ENCODE measurements around the gene AKNAD1. TPM values are rescaled to one million over a fixed set of nuclear protein-coding genes. Genes with fewer than 3 reads are reported as not detected.
"Not testable (repeated sequence)": the region's sequence is repeated elsewhere in the genome, so short reads cannot be mapped to it uniquely, and the experiment has no call there.

Gene AKNAD1
- total and polyA plus RNA-seq, 7 donors: 0.28 to 2.4 (median 1.5) TPM; not detected in 3

- H3K36me3 ChIP-seq: peaks cover 8 to 79% (median 27%) of the 10 kb centered on the region in 4 donors
- TF ChIP-seq, protein P1, sequence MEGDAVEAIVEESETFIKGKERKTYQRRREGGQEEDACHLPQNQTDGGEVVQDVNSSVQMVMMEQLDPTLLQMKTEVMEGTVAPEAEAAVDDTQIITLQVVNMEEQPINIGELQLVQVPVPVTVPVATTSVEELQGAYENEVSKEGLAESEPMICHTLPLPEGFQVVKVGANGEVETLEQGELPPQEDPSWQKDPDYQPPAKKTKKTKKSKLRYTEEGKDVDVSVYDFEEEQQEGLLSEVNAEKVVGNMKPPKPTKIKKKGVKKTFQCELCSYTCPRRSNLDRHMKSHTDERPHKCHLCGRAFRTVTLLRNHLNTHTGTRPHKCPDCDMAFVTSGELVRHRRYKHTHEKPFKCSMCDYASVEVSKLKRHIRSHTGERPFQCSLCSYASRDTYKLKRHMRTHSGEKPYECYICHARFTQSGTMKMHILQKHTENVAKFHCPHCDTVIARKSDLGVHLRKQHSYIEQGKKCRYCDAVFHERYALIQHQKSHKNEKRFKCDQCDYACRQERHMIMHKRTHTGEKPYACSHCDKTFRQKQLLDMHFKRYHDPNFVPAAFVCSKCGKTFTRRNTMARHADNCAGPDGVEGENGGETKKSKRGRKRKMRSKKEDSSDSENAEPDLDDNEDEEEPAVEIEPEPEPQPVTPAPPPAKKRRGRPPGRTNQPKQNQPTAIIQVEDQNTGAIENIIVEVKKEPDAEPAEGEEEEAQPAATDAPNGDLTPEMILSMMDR (IDR thresholded peaks at IDR 0.05): no peak
- TF ChIP-seq EP300 (IDR thresholded peaks at IDR 0.05) (no peak), POLR2A (IDR thresholded peaks at IDR 0.05) (no peak), POLR2AphosphoS5 (IDR thresholded peaks at IDR 0.05) (no peak)
- WGBS, 2 donors: 95 to 97% methylated on average over 6 of the region's 6 CpGs
- no peaks in the 10 kb centered on the region for H3K27me3 ChIP-seq
- no peak overlapping the region for H3K27ac ChIP-seq
- no peak for DNase-seq
- H3K4me1 ChIP-seq: no peaks in the 10 kb centered on the region
- no peak overlapping the region for H3K4me3 ChIP-seq
- H3K9me3 ChIP-seq: peaks cover 0 to 10% (median 8%) of the 10 kb centered on the region in 4 donors
- intact Hi-C loops (cut with DNase I): no loop called here
These were observed 71.6 kb downstream of the AKNAD1 start for GRCh38 chr1:108785264-108785663.

GRCh38 chr1:108781575-108781944 is 75.3 kb downstream of the AKNAD1 start:
- Histone ChIP-seq H3K36me3 (peaks cover 8 to 94% (median 27%) of the 10 kb centered on the region in 4 donors), H3K9me3 (peaks cover 0 to 10% (median 8%) of the 10 kb centered on the region in 4 donors)
- H3K27ac ChIP-seq; DNase-seq; H3K4me3 ChIP-seq; H3K4me1 ChIP-seq; H3K27me3 ChIP-seq; intact Hi-C loops (cut with DNase I): not testable (repeated sequence)
- WGBS, 2 donors: 98% methylated on average over 1 of the region's 1 CpG

DNA sequence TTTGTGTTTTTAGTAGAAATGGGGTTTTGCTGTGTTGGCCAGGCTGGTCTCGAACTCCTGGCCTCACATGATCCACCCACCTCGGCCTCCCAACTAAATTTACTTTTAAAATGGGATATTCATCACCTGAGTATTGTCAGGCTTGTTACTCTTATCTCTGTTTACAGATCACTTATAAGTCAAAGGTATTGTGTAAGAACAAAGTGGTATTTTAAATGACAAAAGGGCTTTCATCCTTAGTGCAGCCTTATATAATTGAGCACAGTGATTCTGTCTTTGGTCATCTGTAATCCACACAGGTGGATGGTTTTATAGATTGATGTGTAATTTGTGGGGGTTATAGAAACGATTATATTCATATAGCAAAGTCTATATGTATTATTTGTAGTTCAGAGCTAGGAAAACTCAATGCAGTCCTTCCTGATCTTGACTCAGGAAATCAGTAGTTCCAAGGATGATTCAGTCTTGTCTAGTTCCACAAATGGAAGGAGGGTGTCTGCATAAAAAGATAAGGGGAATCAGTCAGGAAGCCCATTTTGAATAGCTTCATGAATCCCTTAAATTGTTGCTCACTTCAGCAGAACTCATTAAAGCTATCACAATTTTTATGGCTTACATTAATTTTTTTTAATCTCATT is 75.8 kb downstream of the AKNAD1 start:
- Histone ChIP-seq H3K36me3 (peaks cover 5 to 94% (median 25%) of the 10 kb centered on the region in 4 donors), H3K27me3 (no peaks in the 10 kb centered on the region), H3K4me1 (no peaks in the 10 kb centered on the region), H3K4me3 (no peak overlapping the region), H3K9me3 (peaks cover 0 to 9% (median 8%) of the 10 kb centered on the region in 4 donors), H3K27ac (no peak overlapping the region)
- 42 to 77% methylated on average over 3 of the region's 3 CpGs for WGBS, 2 donors
- intact Hi-C loops (cut with DNase I): no loop called here
- no peak for DNase-seq
- TF ChIP-seq POLR2A (IDR thresholded peaks at IDR 0.05): no peak
- TF ChIP-seq, protein P1 (IDR thresholded peaks at IDR 0.05): no peak
- TF ChIP-seq EP300 (IDR thresholded peaks at IDR 0.05): no peak
- no peak for TF ChIP-seq POLR2AphosphoS5 (IDR thresholded peaks at IDR 0.05)

GRCh38 chr1:108779455-108779854 is 77.4 kb downstream of the AKNAD1 start:
- peaks cover 0 to 93% (median 11%) of the 10 kb centered on the region in 4 donors for H3K36me3 ChIP-seq
- no peaks in the 10 kb centered on the region for H3K27me3 ChIP-seq
- no peak for DNase-seq
- intact Hi-C loops (cut with DNase I): no loop called here
- H3K27ac ChIP-seq: no peak overlapping the region
- H3K4me1 ChIP-seq: no peaks in the 10 kb centered on the region
- H3K4me3 ChIP-seq: no peak overlapping the region
- TF ChIP-seq EP300 (IDR thresholded peaks at IDR 0.05): no peak
- no peaks in the 10 kb centered on the region for H3K9me3 ChIP-seq

GRCh38 chr1:108777839-108778238 is 79.1 kb downstream of the AKNAD1 start:
- DNase-seq: no peak
- Histone ChIP-seq H3K4me3 (no peak overlapping the region), H3K36me3 (peaks cover 0 to 93% (median 13%) of the 10 kb centered on the region in 4 donors), H3K4me1 (no peaks in the 10 kb centered on the region), H3K9me3 (no peaks in the 10 kb centered on the region), H3K27me3 (no peaks in the 10 kb centered on the region), H3K27ac (no peak overlapping the region)
- no peak for TF ChIP-seq POLR2A (IDR thresholded peaks at IDR 0.05)
- TF ChIP-seq POLR2AphosphoS5 (IDR thresholded peaks at IDR 0.05): no peak
- no peak for TF ChIP-seq EP300 (IDR thresholded peaks at IDR 0.05)
- TF ChIP-seq, protein P1 (IDR thresholded peaks at IDR 0.05): no peak
- intact Hi-C loops (cut with DNase I): no loop called here

GRCh38 chr1:108767708-108768107 is 89.2 kb downstream of the AKNAD1 start:
- 91 to 92% methylated on average over 3 of the region's 3 CpGs for WGBS, 2 donors
- intact Hi-C loops (cut with DNase I): no loop called here
- H3K4me3 ChIP-seq: no peak overlapping the region
- H3K36me3 ChIP-seq: peaks cover 7 to 65% (median 14%) of the 10 kb centered on the region in 4 donors
- H3K4me1 ChIP-seq: no peaks in the 10 kb centered on the region
- no peaks in the 10 kb centered on the region for H3K9me3 ChIP-seq
- no peak for TF ChIP-seq POLR2AphosphoS5 (IDR thresholded peaks at IDR 0.05)
- TF ChIP-seq, protein P1 (IDR thresholded peaks at IDR 0.05): no peak
- no peak for TF ChIP-seq POLR2A (IDR thresholded peaks at IDR 0.05)
- TF ChIP-seq EP300 (IDR thresholded peaks at IDR 0.05): no peak
- H3K27ac ChIP-seq: no peak overlapping the region
- no peak for DNase-seq
- no peaks in the 10 kb centered on the region for H3K27me3 ChIP-seq

Data from sigmoid colon (tissue), 7 donors.